K562 (cell line): ENCODE data around the gene RERE. TPM values are rescaled to one million over a fixed set of nuclear protein-coding genes. Genes with fewer than 3 reads are reported as not detected.

Experiments used
- ARID1B ChIP-seq: fragments of 450-650 bp; IDR thresholded peaks from 2 replicates; pipeline ENCODE4 v1.6.1; 2016; ENCODE audit warnings: antibody characterized with exemption, mild to moderate bottlenecking, inconsistent platforms
- BRD9 ChIP-seq: fragments of 450-650 bp; IDR thresholded peaks from 2 replicates; pipeline ENCODE4 v1.6.1; 2018; ENCODE audit warnings: low read depth; ENCODE audit not compliant: partially characterized antibody
- CEBPG ChIP-seq, 3 experiments: fragments of 200-800 bp in 1 of 3; sonication (Bioruptor generic) in 1 of 3; sonication (generic) in 1 of 3; formaldehyde crosslinking in 1 of 3; IDR thresholded peaks in 2 of 3; conservative IDR thresholded peaks in 1 of 3; 2 replicates each; pipeline versions ENCODE4 v1.6.1 to v1.8.0; 2016 to 2022; ENCODE audit warnings: missing compliant biosample characterization in 2 of 3, missing genetic modification characterization in 2 of 3, mild to moderate bottlenecking in 1 of 3, missing genetic modification reagents in 1 of 3
- CREM ChIP-seq: IDR thresholded peaks from 2 replicates; pipeline ENCODE4 v1.6.1; 2014; ENCODE audit warnings: antibody characterized with exemption, low read depth
- DACH1 ChIP-seq: fragments of 450-650 bp; IDR thresholded peaks from 2 replicates; pipeline ENCODE4 v1.6.1; 2018; ENCODE audit not compliant: partially characterized antibody
- DPF2 ChIP-seq: fragments of 450-650 bp; IDR thresholded peaks from 2 replicates; pipeline ENCODE4 v1.6.1; 2016
- FOXJ2 ChIP-seq: fragments of 200-800 bp; sonication (Bioruptor generic); IDR thresholded peaks from 2 replicates; pipeline ENCODE4 v1.6.1; 2016; ENCODE audit warnings: missing genetic modification characterization, missing compliant biosample characterization
- HDAC1 ChIP-seq, 2 experiments: fragments of 450-650 bp; IDR thresholded peaks; 2 replicates each; pipeline ENCODE4 v1.6.1; 2016 to 2017; ENCODE audit warnings: inconsistent platforms in 1 of 2, mild to moderate bottlenecking in 1 of 2, moderate library complexity in 1 of 2
- KDM1A ChIP-seq, 2 experiments: fragments of 450-650 bp; IDR thresholded peaks; 2 replicates each; pipeline ENCODE4 v1.6.1; 2016; ENCODE audit warnings: mild to moderate bottlenecking in 2 of 2
- MTA3 ChIP-seq: fragments of 450-650 bp; formaldehyde crosslinking; IDR thresholded peaks from 2 replicates; pipeline ENCODE4 v1.6.1; 2017; ENCODE audit warnings: mild to moderate bottlenecking, borderline replicate concordance
- MTF1 ChIP-seq: fragments of 250-450 bp; sonication (Bioruptor Pico); IDR thresholded peaks from 2 replicates; pipeline ENCODE4 v1.9.0; 2021; ENCODE audit warnings: moderate library complexity, mild to moderate bottlenecking, inconsistent platforms, borderline replicate concordance
- PHTF2 ChIP-seq: fragments of 250-450 bp; sonication (Bioruptor Pico); IDR thresholded peaks from 2 replicates; pipeline ENCODE4 v1.5.0; 2021; ENCODE audit warnings: mild to moderate bottlenecking
- polyA plus RNA-seq, 8 experiments: library from polyadenylated mRNA; depleted of rRNA in 4 of 8; stranded (reverse) in 5 of 8; unstranded in 3 of 8; fragments of >200 nt; fragmentation: Nextera tagmentation in 2 of 8; fragmentation: Illumina TruSeq in 1 of 8; extraction: Ambion mirVana in 2 of 8; extraction: Trizol in 1 of 8; gene quantifications; 2 replicates each; pipeline versions ENCODE4 v1.2.1 to v1.2.3, GENCODE V29; 2011 to 2014; ENCODE audit warnings: inconsistent platforms in 1 of 8, missing spikeins in 1 of 8
- total RNA-seq, 7 experiments: library from RNA; depleted of rRNA in 6 of 7; stranded (reverse); fragments of >200 nt in 6 of 7; fragmentation: Illumina TruSeq in 2 of 7; extraction: Trizol in 2 of 7; gene quantifications; 2 replicates each; pipeline versions ENCODE4 v1.2.1 to v1.2.3, GENCODE V29; 2011 to 2021; ENCODE audit warnings: low replicate concordance in 1 of 7
- TF ChIP-seq, protein P1 (sequence below), 2 experiments: fragments of 450-650 bp; IDR thresholded peaks; 2 replicates each; pipeline ENCODE4 v1.6.1; 2016
- TF ChIP-seq, protein P2 (sequence below): fragments of 450-650 bp; IDR thresholded peaks from 2 replicates; pipeline ENCODE4 v1.6.1; 2016; ENCODE audit warnings: mild to moderate bottlenecking, moderate library complexity

Gene RERE
- total and polyA plus RNA-seq, 9 of the 15 experiments (the other 6 are each of a cell fraction or from before 2014, with no cell fraction given), result 3.0 to 51.5 (median 13.4) TPM

DNA sequence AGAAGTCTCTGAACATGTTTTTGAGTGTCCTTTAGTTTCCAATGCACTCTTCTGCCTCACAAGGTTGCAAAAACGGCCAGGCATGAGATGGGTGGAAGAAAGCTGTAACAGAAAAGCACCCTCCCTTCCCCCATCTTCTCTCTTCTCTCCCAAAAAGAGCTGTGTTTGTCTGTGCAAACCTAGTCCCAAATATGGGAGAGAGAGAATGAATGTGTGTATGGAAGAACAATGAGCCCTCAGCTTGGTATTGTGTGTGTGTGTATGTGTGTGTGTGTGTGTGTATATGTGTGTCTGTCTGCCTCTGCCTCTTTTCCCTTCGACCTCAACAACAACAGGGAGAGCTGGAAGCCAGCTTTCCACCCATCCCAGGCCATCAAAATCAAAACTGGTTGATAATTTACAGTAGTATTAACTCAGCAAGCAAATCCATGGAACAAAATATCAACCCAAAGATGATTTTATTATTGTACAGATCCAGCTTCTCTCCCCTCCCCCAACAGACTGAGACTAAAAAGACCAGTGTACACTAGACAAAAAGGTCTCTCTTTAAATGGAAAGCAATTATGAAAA is 1.8 kb downstream of the RERE start (continued):
- TF ChIP-seq, protein P1, sequence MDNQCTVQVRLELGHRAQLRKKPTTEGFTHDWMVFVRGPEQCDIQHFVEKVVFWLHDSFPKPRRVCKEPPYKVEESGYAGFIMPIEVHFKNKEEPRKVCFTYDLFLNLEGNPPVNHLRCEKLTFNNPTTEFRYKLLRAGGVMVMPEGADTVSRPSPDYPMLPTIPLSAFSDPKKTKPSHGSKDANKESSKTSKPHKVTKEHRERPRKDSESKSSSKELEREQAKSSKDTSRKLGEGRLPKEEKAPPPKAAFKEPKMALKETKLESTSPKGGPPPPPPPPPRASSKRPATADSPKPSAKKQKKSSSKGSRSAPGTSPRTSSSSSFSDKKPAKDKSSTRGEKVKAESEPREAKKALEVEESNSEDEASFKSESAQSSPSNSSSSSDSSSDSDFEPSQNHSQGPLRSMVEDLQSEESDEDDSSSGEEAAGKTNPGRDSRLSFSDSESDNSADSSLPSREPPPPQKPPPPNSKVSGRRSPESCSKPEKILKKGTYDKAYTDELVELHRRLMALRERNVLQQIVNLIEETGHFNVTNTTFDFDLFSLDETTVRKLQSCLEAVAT (IDR thresholded peaks at IDR 0.05), result peak; percentile 55 to 65; a peak in 2 of 4 replicates
- TF ChIP-seq FOXJ2 (peak; percentile 17), MTF1 (no peak), CEBPG (CRISPR knock-in tag; IDR thresholded peaks at IDR 0.05) (no peak), CEBPG (tag; conservative IDR thresholded peaks at IDR 0.05 in 1 of 2, IDR thresholded peaks at IDR 0.05 in 1 of 2) (no peak), DACH1 (peak; percentile 6), ARID1B (peak; percentile 19), BRD9 (peak; percentile 18), KDM1A (IDR thresholded peaks at IDR 0.05) (peak; percentile 2 to 16; a peak in 1 of 4 replicates), CREM (0 out of 2 replicates have a peak, but pooled peaks have one; percentile 20), PHTF2 (CRISPR knock-in tag) (no peak), MTA3 (no peak), HDAC1 (IDR thresholded peaks at IDR 0.05) (peak in 1 of 2 experiments; percentile 61; a peak in 1 of 4 replicates), DPF2 (peak; percentile 36; the same call in 1 of the 2 replicates)
- TF ChIP-seq, protein P2, sequence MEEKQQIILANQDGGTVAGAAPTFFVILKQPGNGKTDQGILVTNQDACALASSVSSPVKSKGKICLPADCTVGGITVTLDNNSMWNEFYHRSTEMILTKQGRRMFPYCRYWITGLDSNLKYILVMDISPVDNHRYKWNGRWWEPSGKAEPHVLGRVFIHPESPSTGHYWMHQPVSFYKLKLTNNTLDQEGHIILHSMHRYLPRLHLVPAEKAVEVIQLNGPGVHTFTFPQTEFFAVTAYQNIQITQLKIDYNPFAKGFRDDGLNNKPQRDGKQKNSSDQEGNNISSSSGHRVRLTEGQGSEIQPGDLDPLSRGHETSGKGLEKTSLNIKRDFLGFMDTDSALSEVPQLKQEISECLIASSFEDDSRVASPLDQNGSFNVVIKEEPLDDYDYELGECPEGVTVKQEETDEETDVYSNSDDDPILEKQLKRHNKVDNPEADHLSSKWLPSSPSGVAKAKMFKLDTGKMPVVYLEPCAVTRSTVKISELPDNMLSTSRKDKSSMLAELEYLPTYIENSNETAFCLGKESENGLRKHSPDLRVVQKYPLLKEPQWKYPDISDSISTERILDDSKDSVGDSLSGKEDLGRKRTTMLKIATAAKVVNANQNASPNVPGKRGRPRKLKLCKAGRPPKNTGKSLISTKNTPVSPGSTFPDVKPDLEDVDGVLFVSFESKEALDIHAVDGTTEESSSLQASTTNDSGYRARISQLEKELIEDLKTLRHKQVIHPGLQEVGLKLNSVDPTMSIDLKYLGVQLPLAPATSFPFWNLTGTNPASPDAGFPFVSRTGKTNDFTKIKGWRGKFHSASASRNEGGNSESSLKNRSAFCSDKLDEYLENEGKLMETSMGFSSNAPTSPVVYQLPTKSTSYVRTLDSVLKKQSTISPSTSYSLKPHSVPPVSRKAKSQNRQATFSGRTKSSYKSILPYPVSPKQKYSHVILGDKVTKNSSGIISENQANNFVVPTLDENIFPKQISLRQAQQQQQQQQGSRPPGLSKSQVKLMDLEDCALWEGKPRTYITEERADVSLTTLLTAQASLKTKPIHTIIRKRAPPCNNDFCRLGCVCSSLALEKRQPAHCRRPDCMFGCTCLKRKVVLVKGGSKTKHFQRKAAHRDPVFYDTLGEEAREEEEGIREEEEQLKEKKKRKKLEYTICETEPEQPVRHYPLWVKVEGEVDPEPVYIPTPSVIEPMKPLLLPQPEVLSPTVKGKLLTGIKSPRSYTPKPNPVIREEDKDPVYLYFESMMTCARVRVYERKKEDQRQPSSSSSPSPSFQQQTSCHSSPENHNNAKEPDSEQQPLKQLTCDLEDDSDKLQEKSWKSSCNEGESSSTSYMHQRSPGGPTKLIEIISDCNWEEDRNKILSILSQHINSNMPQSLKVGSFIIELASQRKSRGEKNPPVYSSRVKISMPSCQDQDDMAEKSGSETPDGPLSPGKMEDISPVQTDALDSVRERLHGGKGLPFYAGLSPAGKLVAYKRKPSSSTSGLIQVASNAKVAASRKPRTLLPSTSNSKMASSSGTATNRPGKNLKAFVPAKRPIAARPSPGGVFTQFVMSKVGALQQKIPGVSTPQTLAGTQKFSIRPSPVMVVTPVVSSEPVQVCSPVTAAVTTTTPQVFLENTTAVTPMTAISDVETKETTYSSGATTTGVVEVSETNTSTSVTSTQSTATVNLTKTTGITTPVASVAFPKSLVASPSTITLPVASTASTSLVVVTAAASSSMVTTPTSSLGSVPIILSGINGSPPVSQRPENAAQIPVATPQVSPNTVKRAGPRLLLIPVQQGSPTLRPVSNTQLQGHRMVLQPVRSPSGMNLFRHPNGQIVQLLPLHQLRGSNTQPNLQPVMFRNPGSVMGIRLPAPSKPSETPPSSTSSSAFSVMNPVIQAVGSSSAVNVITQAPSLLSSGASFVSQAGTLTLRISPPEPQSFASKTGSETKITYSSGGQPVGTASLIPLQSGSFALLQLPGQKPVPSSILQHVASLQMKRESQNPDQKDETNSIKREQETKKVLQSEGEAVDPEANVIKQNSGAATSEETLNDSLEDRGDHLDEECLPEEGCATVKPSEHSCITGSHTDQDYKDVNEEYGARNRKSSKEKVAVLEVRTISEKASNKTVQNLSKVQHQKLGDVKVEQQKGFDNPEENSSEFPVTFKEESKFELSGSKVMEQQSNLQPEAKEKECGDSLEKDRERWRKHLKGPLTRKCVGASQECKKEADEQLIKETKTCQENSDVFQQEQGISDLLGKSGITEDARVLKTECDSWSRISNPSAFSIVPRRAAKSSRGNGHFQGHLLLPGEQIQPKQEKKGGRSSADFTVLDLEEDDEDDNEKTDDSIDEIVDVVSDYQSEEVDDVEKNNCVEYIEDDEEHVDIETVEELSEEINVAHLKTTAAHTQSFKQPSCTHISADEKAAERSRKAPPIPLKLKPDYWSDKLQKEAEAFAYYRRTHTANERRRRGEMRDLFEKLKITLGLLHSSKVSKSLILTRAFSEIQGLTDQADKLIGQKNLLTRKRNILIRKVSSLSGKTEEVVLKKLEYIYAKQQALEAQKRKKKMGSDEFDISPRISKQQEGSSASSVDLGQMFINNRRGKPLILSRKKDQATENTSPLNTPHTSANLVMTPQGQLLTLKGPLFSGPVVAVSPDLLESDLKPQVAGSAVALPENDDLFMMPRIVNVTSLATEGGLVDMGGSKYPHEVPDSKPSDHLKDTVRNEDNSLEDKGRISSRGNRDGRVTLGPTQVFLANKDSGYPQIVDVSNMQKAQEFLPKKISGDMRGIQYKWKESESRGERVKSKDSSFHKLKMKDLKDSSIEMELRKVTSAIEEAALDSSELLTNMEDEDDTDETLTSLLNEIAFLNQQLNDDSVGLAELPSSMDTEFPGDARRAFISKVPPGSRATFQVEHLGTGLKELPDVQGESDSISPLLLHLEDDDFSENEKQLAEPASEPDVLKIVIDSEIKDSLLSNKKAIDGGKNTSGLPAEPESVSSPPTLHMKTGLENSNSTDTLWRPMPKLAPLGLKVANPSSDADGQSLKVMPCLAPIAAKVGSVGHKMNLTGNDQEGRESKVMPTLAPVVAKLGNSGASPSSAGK, result 0 out of 2 replicates have a peak, but pooled peaks have one; percentile 3
